HUES64 (cell line): Measurements from ENCODE around the gene TMEM267.

ENCODE experiments used
- H3K27ac ChIP-seq: 2 replicates; pipeline ENCODE4 v1.7.0; 2013; ENCODE audit warnings: low read depth, low read length, inconsistent platforms
- H3K27me3 ChIP-seq: 2 replicates; pipeline ENCODE4 v1.6.1; 2013; ENCODE audit warnings: mild to moderate bottlenecking, low read length; ENCODE audit not compliant: insufficient read depth
- H3K36me3 ChIP-seq: 2 replicates; pipeline ENCODE4 v1.6.1; 2013; ENCODE audit warnings: mild to moderate bottlenecking, low read length; ENCODE audit not compliant: insufficient read depth
- H3K4me1 ChIP-seq: 2 replicates; pipeline ENCODE4 v1.6.1; 2013; ENCODE audit warnings: mild to moderate bottlenecking, low read length, moderate library complexity; ENCODE audit not compliant: insufficient read depth
- H3K4me3 ChIP-seq: 2 replicates; pipeline ENCODE4 v1.5.1; 2013; ENCODE audit warnings: mild to moderate bottlenecking, low read length, moderate library complexity
- H3K9ac ChIP-seq: 2 replicates; pipeline ENCODE4 v1.6.1; 2013; ENCODE audit warnings: mild to moderate bottlenecking, low read depth, low read length
- H3K9me3 ChIP-seq: 2 replicates; pipeline ENCODE4 v1.6.1; 2013; ENCODE audit warnings: low read depth, low read length; ENCODE audit not compliant: insufficient read depth
- WGBS: fragments of 150-250, 120-280 bp; methylation state at CpG from one replicate; pipeline ENCODE4 v1.1.7; 2013; ENCODE audit warnings: missing lambda C conversion rate; 5-methylcytosine and 5-hydroxymethylcytosine counted together

Gene TMEM267

GRCh38 chr5:43421450-43422133, 62.1 kb downstream of the TMEM267 start:
- Histone ChIP-seq H3K9me3 (peaks cover 3% of the 10 kb centered on the region; the same call in 1 of the 2 replicates), H3K9ac (no peak overlapping the region), H3K27me3 (no peaks in the 10 kb centered on the region), H3K4me1 (no peaks in the 10 kb centered on the region), H3K27ac (no peak overlapping the region), H3K36me3 (no peaks in the 10 kb centered on the region), H3K4me3 (no peak overlapping the region)
- 89% methylated on average over 7 of the region's 7 CpGs for WGBS

- H3K9ac ChIP-seq: no peak overlapping the region
- no peaks in the 10 kb centered on the region for H3K36me3 ChIP-seq
- no peaks in the 10 kb centered on the region for H3K27me3 ChIP-seq
- no peaks in the 10 kb centered on the region for H3K9me3 ChIP-seq
- no peak overlapping the region for H3K4me3 ChIP-seq
- 75% methylated on average over 4 of the region's 4 CpGs for WGBS
- no peak overlapping the region for H3K27ac ChIP-seq
- H3K4me1 ChIP-seq: no peaks in the 10 kb centered on the region
These were observed 63.4 kb downstream of the TMEM267 start for GRCh38 chr5:43420241-43420640.

- Histone ChIP-seq H3K27ac (no peak overlapping the region), H3K4me1 (no peaks in the 10 kb centered on the region), H3K9ac (no peak overlapping the region), H3K36me3 (no peaks in the 10 kb centered on the region), H3K4me3 (no peak overlapping the region), H3K27me3 (no peaks in the 10 kb centered on the region), H3K9me3 (no peaks in the 10 kb centered on the region)
- WGBS: 92% methylated on average over 2 of the region's 2 CpGs
These were observed 65.1 kb downstream of the TMEM267 start for GRCh38 chr5:43418561-43418960.

DNA sequence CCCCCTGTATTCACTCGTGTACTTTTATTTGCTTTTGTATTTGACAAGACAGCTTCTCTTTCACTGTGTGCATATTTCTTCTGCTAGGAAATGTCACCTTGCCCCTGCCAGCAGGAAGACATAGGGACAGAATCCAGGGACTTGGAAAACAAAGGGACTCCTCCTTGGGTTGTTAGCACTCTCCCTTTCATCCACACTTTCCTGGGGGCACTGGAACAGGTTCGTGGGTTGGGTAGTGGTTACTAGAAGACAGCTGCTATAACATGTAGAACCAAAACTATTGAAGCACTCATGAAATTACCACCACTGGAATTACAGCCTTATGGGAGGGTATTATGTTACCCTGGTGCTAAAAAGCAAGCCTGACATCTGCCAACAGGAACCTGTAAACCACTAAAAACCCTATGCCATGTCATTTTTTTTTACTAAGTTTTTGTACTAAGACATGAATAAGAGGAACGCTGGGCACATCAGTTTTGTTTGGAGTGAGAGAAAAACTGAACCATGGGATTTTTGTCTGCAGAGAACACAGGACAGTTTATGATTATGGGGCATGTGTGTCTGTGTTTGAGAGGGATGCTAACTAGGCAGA, 66.8 kb downstream of the TMEM267 start:
- Histone ChIP-seq H3K27ac (no peak overlapping the region), H3K36me3 (no peaks in the 10 kb centered on the region), H3K9ac (no peak overlapping the region), H3K27me3 (no peaks in the 10 kb centered on the region), H3K9me3 (no peaks in the 10 kb centered on the region), H3K4me1 (no peaks in the 10 kb centered on the region), H3K4me3 (no peak overlapping the region)
- WGBS: 79% methylated on average over 2 of the region's 3 CpGs

GRCh38 chr5:43415935-43416802, 67.5 kb downstream of the TMEM267 start:
- 87% methylated on average over 2 of the region's 3 CpGs for WGBS
- Histone ChIP-seq H3K4me1 (no peaks in the 10 kb centered on the region), H3K27ac (no peak overlapping the region), H3K4me3 (no peak overlapping the region), H3K36me3 (no peaks in the 10 kb centered on the region), H3K27me3 (no peaks in the 10 kb centered on the region), H3K9ac (no peak overlapping the region), H3K9me3 (no peaks in the 10 kb centered on the region)

DNA sequence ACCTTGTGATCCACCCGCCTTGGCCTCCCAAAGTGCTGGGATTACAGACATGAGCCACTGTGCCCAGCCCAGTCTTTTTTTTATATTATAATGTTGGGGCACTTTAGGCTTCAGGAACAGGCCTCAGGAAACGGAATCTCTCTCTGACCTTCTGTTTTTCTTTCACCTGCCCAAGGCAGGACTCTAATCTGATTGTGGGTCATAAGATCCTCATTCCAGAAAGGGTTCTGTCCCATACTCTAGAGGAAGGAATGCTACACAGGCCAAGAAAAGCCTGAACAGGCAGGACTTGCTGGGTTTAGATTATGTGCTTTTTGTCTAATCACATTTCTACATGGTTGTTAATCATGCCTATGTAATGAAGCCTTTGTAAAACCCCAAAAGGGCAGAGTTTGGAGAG, 69.7 kb downstream of the TMEM267 start:
- Histone ChIP-seq H3K9ac (no peak overlapping the region), H3K27ac (no peak overlapping the region), H3K4me3 (no peak overlapping the region), H3K4me1 (no peaks in the 10 kb centered on the region), H3K27me3 (no peaks in the 10 kb centered on the region), H3K36me3 (no peaks in the 10 kb centered on the region), H3K9me3 (no peaks in the 10 kb centered on the region)
- 94% methylated on average over 2 of the region's 2 CpGs for WGBS

DNA sequence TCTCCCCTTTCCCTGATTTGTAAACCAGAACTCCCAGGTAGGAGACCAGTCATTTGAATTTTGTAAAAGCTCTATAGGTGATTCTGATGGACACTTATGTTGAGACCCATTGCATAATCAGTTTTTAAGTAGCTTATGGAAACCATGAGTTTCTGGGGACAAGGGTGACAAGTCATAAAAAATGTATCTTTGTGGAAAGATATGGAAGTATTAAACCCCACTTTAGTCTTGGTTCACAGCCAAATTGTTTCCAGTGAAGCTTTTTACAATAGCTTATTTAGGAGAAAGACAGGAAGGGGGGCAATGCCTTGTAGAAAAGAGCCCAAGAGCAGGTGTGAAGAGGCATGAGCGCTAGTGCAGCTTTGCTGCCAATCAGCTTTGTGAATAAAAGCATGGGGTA, 71.0 kb downstream of the TMEM267 start:
- Histone ChIP-seq H3K27me3 (no peaks in the 10 kb centered on the region), H3K4me3 (no peak overlapping the region), H3K36me3 (no peaks in the 10 kb centered on the region), H3K9ac (no peak overlapping the region), H3K9me3 (no peaks in the 10 kb centered on the region), H3K27ac (no peak overlapping the region), H3K4me1 (no peaks in the 10 kb centered on the region)
- 95% methylated on average over 1 of the region's 1 CpG for WGBS

DNA sequence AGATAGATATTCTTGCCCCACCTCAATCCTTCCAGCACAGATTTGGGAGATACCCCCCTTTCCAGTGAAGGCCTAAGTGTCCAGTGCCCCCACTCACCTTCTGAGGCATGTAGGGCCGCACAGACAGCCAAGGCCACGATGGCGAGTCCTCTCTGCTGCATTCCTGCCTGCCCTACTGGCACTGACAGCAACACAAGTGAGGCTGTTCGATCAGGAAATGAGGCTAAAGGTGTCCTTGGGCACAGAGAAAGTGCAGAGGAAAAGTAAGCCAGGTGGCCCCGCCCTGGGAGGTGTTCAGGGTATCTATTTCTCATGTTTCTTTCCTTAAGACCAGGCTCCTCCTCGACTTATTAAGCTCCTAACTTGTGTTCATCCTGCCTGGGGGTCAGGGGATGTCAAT, 71.5 kb downstream of the TMEM267 start, which contains the start of gene CCL28:
Gene CCL28 (minus strand): TSS at position 236 of the 400 bp plus-strand sequence. CDS start 75 bp downstream, at position 161.
- no peaks in the 10 kb centered on the region for H3K36me3 ChIP-seq
- no peak within 1 kb of the TSS for H3K9ac ChIP-seq
- 91% methylated on average over 6 of the region's 6 CpGs for WGBS
- H3K4me1 ChIP-seq: no peaks in the 10 kb centered on the region
- no peaks in the 10 kb centered on the region for H3K9me3 ChIP-seq
- no peaks in the 10 kb centered on the region for H3K27me3 ChIP-seq
- no peak within 1 kb of the TSS for H3K4me3 ChIP-seq
- H3K27ac ChIP-seq: no peak within 1 kb of the TSS

- WGBS: 87% methylated on average over 3 of the region's 3 CpGs
These were observed 72.2 kb downstream of the TMEM267 start for GRCh38 chr5:43411495-43411894.

GRCh38 chr5:43410414-43410813, 73.3 kb downstream of the TMEM267 start:
- Histone ChIP-seq H3K27me3 (no peaks in the 10 kb centered on the region), H3K9me3 (no peaks in the 10 kb centered on the region), H3K9ac (no peak overlapping the region), H3K27ac (no peak overlapping the region), H3K4me3 (no peak overlapping the region), H3K36me3 (no peaks in the 10 kb centered on the region), H3K4me1 (no peaks in the 10 kb centered on the region)
- 92% methylated on average over 6 of the region's 7 CpGs for WGBS

More at GRCh38 chr5:43411495-43411894, 72.2 kb downstream of the TMEM267 start:
- H3K36me3 ChIP-seq: no peaks in the 10 kb centered on the region
- H3K4me3 ChIP-seq: no peak overlapping the region
- no peak overlapping the region for H3K27ac ChIP-seq
- H3K4me1 ChIP-seq: no peaks in the 10 kb centered on the region
- no peaks in the 10 kb centered on the region for H3K9me3 ChIP-seq
- no peaks in the 10 kb centered on the region for H3K27me3 ChIP-seq
- no peak overlapping the region for H3K9ac ChIP-seq

- Histone ChIP-seq H3K36me3 (no peaks in the 10 kb centered on the region), H3K9me3 (no peaks in the 10 kb centered on the region), H3K27ac (no peak overlapping the region), H3K4me3 (no peak overlapping the region), H3K27me3 (no peaks in the 10 kb centered on the region), H3K4me1 (no peaks in the 10 kb centered on the region), H3K9ac (no peak overlapping the region)
- 93% methylated on average over 2 of the region's 2 CpGs for WGBS
These were observed 73.8 kb downstream of the TMEM267 start for GRCh38 chr5:43409809-43410271.
